Mammary epithelial cell (primary cell): Measurements from ENCODE around the gene ADAMTS6.

ENCODE experiments used
- CTCF ChIP-seq, 2 donors: IDR thresholded peaks in 1 of 2; conservative IDR thresholded peaks in 1 of 2; 2 replicates each; pipeline ENCODE4 v1.5.1; 2011 to 2012; ENCODE audit warnings: inconsistent platforms in 2 of 2, low read length in 2 of 2, mild to moderate bottlenecking in 2 of 2, control low read depth in 1 of 2, low read depth in 1 of 2; ENCODE audit not compliant: insufficient read depth in 1 of 2; ENCODE audit errors: extremely low read depth in 1 of 2
- EZH2 ChIP-seq: IDR thresholded peaks from 2 replicates; pipeline ENCODE4 v1.6.1; 2012; ENCODE audit warnings: low read length, inconsistent platforms, borderline replicate concordance

- TF ChIP-seq EZH2 (no peak), CTCF (conservative IDR thresholded peaks at IDR 0.05 in 1 of 2, IDR thresholded peaks at IDR 0.05 in 1 of 2; ENCODE audit: extremely low read depth in 1 of 2, insufficient read depth in 1 of 2, low read depth in 1 of 2, low read length in 2 of 2) (no peak)
These were observed 379.2 kb downstream of the ADAMTS6 start for GRCh38 chr5:65102371-65102975.
